Measurements from ENCODE around the gene ZNF282.
"Not testable (repeated sequence)": the region's sequence is repeated elsewhere in the genome, so short reads cannot be mapped to it uniquely, and the experiment has no call there.

Gene ZNF282

DNA sequence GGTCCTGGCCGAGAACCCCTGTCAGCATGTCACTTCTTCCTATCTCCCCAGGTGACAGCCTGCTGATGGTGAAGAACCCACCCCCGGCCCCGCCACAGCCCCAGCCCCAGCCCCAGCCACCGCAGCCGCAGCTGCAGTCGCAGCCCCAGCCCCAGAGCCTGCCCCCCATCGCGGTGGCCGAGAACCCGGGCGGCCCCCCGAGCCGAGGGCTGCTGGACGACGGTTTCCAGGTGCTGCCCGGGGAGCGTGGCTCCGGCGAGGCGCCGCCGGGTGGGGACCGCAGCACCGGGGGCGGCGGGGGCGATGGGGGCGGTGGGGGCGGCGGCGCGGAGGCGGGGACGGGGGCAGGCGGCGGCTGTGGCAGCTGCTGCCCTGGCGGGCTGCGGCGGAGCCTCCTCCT is 28.4 kb downstream of the ZNF282 start:
- no peak for DNase-seq (ENCODE audit: low read depth)
- no peak overlapping the region for H3K4me3 ChIP-seq (replicated peaks; ENCODE audit: low read depth, low read length)
- TF ChIP-seq, protein P1, sequence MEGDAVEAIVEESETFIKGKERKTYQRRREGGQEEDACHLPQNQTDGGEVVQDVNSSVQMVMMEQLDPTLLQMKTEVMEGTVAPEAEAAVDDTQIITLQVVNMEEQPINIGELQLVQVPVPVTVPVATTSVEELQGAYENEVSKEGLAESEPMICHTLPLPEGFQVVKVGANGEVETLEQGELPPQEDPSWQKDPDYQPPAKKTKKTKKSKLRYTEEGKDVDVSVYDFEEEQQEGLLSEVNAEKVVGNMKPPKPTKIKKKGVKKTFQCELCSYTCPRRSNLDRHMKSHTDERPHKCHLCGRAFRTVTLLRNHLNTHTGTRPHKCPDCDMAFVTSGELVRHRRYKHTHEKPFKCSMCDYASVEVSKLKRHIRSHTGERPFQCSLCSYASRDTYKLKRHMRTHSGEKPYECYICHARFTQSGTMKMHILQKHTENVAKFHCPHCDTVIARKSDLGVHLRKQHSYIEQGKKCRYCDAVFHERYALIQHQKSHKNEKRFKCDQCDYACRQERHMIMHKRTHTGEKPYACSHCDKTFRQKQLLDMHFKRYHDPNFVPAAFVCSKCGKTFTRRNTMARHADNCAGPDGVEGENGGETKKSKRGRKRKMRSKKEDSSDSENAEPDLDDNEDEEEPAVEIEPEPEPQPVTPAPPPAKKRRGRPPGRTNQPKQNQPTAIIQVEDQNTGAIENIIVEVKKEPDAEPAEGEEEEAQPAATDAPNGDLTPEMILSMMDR (IDR thresholded peaks at IDR 0.05; ENCODE audit: low read length, missing control alignments), result no peak

DNA sequence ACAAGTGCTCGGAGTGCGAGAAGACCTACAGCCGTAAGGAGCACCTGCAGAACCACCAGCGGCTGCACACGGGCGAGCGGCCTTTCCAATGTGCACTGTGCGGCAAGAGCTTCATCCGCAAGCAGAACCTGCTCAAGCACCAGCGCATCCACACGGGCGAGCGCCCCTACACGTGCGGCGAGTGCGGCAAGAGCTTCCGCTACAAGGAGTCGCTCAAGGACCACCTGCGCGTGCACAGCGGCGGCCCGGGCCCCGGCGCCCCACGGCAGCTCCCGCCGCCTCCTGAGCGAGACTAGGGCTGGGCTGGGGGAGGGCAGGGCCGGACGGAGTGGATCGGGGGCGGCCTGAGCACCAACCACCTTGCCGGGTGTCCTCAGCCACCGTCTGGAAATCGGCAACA is 29.0 kb downstream of the ZNF282 start:
- H3K4me3 ChIP-seq (replicated peaks; ENCODE audit: low read depth, low read length), result no peak overlapping the region
- TF ChIP-seq, protein P1 (IDR thresholded peaks at IDR 0.05; ENCODE audit: low read length, missing control alignments), result no peak
- no peak for DNase-seq (ENCODE audit: low read depth)

DNA sequence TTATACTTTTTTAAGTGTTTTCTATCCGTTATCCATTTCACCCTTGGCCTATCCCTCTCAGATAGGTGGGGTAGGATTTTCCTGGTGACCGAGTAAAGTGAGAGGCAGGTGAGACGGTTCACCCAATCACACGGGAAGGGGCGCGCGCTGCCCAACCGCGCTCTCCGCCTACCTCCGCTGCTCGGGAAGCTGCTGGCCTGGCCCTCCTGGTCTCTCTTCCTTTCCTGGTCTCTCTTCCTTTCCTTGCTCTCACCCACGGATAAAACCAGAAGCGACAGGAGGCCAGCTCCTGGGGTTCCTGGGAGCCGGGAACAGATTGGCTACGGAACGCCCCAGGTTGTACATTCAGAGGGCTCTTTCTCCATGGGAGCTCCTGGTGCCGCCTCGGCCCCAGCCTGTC is 29.8 kb downstream of the ZNF282 start:
- TF ChIP-seq, protein P1 (IDR thresholded peaks at IDR 0.05; ENCODE audit: low read length, missing control alignments), result no peak
- DNase-seq (ENCODE audit: low read depth), result no peak
- H3K4me3 ChIP-seq (replicated peaks; ENCODE audit: low read depth, low read length), result no peak overlapping the region

DNA sequence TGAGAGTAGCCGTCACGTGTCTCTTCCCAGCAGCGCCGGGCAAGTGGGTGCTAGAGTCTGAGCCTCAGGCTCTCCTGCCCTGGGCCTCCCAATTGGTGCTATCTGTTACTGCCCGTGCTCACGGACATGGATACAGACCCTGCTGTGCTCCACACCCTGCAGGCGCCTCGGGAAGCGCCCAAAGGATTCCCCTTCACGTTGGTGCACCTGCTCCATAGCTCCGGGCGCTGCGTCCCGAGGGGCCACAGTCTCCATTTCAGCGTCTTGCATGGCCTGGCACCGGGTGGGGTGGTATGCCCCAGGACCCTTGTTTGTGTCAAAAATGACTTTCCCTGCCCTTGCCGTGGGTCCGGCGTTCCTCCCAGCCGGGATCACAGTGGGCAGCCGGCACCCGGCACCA is 30.3 kb downstream of the ZNF282 start:
- no peak for DNase-seq (ENCODE audit: low read depth)
- TF ChIP-seq, protein P1 (IDR thresholded peaks at IDR 0.05; ENCODE audit: low read length, missing control alignments), result no peak
- H3K4me3 ChIP-seq (replicated peaks; ENCODE audit: low read depth, low read length), result no peak overlapping the region

DNA sequence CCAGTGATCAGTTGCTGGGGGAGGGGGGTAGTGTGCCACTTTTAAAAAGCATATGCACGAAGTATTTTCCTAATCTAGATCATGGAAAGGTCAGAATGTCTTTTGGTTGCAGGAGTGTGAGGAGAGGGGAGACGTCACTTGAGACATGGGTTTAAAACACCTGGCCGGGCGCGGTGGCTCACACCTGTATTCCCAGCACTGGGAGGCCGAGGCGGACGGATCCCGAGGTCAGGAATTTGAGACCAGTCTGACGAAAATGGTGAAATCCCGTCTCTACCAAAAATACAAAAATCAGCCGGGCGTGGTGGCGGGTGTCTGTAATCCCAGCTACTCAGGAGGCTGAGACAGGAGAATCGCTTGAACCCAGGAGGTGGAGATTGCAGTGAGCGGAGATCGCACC is 31.0 kb downstream of the ZNF282 start:
- not testable (repeated sequence) for H3K4me3 ChIP-seq (replicated peaks; ENCODE audit: low read depth, low read length); DNase-seq (ENCODE audit: low read depth)

DNA sequence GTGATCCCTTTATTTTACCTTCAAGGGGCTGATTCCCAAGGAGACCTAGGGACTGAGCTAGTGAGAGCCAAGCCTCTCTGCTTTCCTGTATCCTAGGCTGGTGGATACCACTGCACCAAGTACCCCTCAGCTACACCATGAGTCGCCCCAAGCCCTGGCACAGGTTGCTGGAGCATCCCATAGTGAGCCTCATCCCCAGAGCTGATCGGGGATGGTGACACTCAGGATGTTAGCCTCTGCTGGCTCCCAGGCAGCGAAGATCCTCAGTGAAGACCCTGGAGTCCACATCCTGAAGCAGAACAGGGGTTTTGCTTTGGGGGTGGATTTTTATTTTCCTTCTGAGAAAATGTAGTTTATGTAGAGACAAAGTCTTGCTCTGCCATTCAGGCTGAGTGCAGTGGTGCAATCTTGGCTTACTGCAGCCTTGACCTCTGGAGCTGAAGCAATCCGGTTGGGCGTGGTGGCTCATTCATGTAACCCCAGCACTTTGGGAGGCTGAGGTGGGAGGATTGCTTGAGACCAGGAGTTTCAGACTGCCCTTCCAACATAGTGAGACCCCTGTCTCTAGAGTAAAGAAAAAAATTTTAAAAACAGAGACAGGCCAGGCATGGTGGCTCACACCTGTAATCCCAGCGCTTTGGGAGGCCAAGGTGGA is 31.6 kb downstream of the ZNF282 start:
- H3K4me3 ChIP-seq (replicated peaks; ENCODE audit: low read depth, low read length), result no peak overlapping the region
- TF ChIP-seq, protein P1 (IDR thresholded peaks at IDR 0.05; ENCODE audit: low read length, missing control alignments), result no peak
- DNase-seq (ENCODE audit: low read depth), result no peak

DNA sequence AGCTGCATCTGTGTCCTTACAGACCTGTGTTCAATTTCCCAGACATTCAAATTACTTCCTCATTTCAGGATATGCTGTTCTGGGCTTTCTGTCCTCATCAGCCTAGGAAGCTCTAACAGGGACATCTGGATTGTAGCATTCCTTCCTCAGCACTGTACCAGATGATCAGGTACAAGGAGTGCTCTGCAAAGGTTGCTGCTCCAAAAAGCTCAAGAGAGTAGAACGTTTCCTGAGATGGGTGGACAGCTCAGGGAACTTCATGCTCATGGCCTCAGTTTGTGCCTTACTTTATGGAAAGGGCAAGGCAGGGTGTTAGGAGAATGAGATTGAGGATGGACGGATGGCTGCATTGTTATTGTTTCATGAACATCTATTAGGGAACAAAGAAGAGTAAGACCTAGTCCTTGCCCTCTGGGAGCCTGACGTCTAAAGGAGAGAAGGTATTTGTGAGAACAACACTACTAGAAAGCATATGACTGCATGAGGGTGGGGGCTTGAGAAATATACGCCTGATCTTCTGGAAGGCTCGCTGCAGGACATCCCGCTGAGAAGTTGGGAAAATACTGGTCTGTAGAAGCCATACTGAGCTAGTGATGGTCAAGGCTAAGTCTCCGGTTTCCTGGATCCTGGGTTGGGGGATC is 33.6 kb downstream of the ZNF282 start:
- TF ChIP-seq, protein P1 (IDR thresholded peaks at IDR 0.05; ENCODE audit: low read length, missing control alignments), result no peak
- H3K4me3 ChIP-seq (replicated peaks; ENCODE audit: low read depth, low read length), result no peak overlapping the region

More for the DNA sequence above, 33.6 kb downstream of the ZNF282 start:
- no peak for DNase-seq (ENCODE audit: low read depth)
